Non-pigmented ciliary epithelial cell (primary cell): Measurements from ENCODE around the gene AMIGO1.
"Not testable (repeated sequence)": the region's sequence is repeated elsewhere in the genome, so short reads cannot be mapped to it uniquely, and the experiment has no call there.

ENCODE experiments used
- DNase-seq: peaks from one replicate; pipeline ENCODE4 v3.0.0-alpha.2; 2010; ENCODE audit warnings: low read depth

Gene AMIGO1

DNA sequence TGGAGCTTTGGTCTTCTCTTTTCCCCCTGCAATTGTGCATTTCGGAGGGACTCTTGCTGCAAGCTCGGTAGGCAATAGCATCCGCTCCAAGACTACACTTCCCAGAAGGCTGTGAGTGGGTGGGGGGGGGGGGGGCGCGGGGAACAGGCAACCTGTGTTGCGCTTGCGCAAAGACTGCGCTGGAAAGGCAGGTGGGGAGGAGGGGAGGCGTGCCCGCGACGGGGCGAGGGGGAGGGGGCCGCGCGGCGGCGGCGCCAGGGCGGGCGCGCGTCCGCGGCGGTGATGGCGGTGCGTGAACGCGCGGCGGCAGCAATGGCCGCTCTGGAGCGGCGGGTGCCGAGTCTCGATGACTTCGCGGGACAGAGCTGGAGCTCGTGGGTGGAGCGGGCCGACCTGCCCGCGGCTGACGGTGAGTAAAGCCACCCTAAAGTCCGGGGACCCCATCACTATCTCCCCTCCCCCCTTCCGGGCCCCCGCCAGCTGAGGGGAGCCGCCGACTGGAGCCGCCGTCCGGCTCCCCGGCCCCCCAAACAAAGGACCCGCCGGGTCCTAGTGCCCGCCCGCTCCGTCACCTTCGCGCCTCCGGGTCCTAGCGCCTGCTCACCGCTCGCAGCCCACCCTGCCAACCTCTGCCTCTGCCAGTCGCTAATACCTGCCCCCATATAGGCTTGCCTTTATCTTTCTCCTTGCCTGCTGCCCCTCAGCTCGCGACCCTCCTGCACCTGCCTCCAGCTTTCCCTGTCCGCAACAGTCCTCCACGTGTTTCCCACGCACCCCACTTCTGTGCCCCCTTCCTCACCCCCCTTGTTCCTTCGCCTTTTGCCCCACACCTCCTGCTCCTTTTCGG lies 25.6 kb downstream of the AMIGO1 start, which contains the start of gene ATXN7L2:
Gene ATXN7L2, plus strand, starts transcription at position 234 of the 847 bp plus-strand sequence. Its CDS starts 49 bp downstream, at position 283.
- no peak for DNase-seq

DNA sequence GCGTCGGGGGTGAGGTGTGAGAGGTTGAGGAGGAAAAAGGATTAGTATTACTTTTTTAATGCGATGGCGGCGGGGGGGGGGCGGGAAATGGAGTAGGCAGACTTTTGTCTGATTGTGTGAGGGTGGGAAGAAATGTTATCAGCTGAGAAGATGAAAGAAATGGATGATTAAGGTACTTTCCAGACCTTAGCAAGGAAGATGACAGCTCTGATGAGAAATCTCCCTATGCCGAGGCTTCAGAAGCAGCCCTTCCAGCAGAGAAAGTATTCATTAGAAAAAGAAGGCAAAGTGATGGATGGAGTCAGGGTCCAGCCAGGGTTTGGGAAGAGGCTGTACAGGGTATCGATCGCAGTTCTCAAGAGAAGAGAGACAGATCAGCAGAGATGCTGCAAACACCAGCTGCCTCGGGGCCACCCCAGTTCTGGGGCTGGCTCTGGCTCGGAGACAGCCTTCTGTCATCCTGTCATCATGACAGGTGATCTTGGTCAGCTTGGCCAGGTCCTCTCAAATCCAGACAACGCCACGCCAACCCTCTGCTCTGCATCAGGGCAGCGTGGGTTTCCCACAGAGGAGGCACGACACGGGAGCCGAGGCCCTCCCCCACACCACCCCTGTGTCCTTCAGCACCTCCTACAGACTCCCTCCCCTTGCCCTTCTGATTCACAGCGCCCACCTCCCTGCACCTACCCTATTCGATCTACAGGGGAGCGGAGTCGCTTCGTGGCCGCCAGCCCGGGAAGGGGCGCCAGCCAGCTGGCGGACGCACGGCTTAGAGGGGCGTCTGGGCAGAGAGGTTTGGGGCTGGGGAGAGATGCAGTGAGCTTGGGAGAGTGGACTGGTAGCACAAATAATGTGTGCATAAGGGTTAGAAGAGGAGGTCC lies 26.5 kb downstream of the AMIGO1 start:
- no peak for DNase-seq

DNA sequence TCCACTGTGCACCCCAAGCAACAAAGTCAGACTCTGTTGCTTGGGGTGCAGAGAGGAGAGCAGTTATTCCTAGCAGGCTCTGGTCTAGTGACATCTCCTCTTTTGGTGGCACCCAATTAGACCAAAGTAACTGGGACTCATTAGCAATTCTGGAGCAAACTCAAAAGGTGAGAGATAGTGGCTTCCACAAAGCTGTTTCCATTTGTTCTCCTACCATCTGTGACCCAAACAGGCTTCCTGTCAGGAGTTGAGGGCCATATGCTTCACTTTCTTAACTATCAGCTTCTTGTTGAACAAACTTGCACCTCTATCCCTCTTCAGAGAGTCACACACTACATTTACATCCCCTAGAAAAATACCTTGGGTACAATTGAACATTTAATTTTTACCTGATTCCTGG lies 27.3 kb downstream of the AMIGO1 start:
- no peak for DNase-seq

DNA sequence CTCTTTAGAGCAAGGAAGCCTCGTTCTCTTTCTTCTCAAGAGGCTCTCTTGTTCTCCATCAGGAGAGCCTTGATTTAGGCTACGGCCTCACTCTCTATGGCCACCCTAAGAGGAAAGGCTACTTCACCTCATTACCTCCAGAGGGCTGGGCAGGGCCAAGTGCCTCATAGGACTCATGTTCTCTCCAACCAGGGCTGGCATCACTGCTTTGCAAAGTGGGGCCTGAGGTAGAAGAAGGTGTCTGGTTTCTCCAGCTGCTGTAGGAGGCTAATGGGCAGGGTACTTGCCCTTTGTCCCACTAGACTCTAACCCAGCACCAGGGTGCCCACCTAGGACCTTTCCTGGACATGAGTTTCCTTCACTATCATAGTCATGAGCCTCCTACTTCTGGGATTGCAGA lies 27.9 kb downstream of the AMIGO1 start:
- no peak for DNase-seq

DNA sequence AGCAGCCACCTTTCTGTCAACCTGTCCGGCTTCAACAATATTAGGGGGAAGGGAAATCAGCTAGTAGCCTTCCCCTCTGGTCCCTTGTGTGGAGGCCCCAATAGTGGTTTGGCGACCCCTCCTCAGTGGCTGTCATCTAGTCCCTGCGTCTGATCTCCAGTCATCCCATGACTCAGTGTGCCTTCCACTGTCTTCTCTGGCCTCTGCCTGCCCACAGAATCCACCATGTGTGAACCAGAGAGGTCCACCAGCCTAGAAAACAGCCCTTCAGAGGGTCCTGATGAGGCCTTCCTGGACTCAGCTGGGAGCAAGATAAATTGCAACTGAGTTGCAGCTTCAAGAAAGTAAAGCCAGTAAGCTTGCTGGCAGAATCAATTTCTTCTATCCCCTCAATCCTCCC lies 29.6 kb downstream of the AMIGO1 start:
- no peak for DNase-seq

DNA sequence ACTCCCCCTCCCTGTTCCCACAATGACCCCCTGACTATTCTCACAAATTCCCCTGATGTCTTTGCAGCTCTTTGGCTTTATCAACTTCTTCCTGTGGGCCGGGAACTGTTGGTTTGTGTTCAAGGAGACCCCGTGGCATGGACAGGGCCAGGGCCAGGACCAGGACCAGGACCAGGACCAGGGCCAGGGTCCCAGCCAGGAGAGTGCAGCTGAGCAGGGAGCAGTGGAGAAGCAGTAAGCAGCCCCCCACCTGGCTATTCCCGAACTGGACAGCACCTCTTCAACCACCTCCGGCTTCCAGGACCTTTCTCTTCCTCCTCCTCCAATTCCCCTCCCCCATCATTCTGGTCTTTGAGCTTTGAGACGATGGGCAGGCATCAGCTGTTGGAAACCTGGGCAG lies 30.2 kb downstream of the AMIGO1 start:
- no peak for DNase-seq

DNA sequence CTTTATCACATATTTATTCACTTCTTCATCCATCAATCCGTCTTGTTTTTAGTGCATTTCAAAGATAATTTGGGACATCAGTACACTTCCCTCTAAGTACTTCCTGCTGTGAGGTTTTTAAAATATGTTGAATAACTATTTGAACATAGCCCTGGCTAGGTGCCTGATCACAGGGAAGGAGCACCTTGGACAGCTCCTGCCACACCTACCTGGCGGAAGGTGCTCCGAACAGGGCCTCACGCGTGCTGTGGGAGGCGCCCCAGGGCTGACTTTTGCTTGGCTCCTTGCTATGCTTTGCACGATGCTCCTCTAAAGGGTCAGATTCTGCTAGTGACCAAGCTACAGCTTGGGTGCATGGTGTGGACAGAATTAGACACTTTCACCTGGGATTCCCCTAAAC lies 30.7 kb downstream of the AMIGO1 start:
- no peak for DNase-seq

DNA sequence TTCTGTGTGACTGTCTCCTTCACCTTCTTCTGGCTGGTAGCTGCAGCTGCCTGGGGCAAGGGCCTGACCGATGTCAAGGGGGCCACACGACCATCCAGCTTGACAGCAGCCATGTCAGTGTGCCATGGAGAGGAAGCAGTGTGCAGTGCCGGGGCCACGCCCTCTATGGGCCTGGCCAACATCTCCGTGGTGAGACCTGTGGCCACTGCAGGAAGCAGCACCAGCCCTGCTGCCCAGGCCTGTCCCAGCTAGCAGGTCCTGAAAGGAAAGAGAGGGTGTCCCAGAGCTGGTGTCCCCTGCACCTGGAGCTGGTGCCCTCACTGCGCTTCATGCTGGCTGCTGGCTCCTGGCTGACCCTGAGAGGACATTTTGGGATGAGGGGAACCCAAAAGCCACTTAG lies 31.7 kb downstream of the AMIGO1 start:
- no peak for DNase-seq

DNA sequence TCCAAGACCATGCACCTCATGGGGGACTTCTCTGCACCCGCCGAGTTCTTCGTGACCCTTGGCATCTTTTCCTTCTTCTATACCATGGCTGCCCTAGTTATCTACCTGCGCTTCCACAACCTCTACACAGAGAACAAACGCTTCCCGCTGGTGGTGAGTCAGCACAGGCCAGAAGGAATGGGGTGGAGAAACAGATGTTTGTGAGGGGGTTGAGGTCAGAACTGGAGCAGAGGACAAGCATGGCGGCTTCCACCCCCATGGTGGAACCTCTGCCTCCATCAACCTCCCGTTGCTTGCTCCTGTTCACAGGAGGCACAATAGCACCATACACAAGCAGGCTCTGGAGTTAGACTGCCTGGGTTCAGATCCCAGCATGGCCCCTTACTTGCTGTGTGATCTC lies 32.7 kb downstream of the AMIGO1 start:
- DNase-seq: no peak

DNA sequence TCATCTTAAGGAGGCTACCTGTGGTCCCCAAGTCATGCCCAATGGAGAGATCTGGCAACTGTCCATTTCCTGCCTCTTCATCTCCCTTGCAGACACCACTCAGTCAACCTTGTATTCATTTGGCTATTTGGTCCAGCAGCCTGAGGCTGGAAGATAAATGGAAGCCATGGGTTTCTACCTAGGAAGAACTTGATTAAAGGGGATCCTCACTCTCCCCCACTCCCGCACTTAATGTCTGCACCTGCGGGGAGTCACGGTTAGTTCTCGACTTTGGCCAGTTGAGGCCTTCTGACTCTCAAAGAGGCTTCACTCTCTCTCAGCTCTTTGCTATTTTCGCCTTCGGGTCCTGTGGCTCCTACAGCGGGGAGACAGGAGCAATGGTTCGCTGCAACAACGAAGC lies 34.3 kb downstream of the AMIGO1 start:
- DNase-seq: no peak

DNA sequence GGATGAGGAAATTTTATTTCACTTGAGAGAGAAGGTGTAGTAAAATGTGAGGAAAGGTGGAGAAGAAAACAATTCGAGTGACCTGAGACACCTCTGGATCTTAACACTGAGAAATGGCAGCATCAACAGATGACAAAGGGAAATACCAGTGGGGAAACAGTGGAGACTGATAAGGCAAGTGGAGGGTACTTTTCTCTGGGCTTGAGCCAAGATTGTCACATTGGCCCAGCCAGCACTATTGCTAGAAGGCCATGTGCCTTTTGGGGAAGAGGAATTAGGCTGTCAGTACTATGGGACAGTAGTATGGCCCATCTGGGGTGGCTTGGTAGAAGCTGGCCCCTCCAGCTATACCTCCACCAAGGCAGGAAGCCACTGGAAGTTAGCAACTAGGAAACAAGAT lies 34.8 kb downstream of the AMIGO1 start:
- no peak for DNase-seq

DNA sequence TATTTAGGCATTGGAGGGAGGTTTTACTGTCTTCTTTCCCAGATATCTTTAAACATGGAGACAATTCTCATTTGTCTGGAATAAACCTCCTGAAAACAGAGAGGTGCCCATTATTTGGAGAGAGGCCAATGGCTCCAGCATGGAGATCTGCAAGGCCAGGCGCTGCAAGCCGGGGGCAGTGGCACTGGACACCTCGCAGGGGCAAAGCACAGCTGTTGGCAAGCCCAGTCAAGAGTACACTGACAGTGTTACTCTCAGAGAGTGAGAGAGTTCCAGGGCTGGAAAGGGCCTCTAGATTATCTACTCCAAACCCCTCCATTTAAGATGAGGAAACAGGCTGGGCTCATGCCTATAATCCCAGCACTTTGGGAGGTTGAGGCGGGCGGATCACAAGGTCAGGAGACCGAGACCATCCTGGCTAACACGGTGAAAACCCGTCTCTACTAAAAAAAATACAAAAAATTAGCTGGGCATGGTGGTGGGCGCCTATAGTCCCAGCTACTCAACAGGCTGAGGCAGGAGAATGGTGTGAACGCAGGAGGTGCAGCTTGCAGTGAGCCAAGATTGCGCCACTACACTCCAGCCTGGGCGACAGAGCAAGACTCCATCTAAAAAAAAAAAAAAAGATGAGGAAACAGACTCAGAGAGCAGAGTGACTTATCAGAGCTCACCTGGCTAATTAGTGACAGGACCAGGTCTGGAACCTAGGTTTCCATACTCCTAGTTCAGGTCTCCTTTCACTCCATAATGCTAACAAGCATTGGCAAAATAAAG lies 36.1 kb downstream of the AMIGO1 start:
- not testable (repeated sequence) for DNase-seq

DNA sequence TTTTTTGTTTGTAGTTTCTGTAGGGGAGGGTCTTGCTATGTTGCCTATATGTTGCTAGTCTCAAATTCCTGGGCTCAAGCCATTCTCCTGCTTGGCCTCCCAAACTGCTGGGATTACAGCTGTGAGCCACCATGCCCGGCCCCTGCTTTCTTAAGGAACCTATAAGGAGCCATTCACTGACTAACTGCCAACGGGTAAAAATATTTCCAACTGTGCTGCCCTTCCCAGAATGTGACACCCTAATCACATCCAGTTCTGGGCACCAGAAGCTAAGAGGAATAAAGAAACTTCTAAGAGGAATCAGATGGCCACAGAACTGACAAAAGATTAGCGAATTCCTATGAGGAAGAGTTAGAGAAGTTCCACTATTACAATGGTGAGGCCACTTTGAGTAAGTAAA lies 36.7 kb downstream of the AMIGO1 start:
- no peak for DNase-seq

DNA sequence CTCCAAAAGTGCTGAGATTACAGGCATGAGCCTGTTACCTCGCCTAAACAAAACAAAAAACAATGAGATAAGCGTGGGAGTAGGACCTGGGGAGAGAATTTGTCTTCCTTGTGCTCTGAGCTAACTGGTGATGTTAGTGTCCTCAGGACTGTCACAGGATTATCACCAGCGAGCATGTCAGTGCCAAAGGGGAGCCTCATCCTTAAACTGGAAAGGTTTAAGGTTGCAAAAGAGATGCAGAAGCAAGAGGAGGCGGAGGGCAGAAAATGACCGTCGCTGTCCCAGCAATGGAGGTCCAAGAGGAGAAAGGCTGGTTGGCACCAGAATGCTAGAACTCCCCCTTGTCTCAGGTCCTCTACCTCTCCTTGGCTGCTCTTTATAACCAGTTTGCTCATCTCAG lies 39.3 kb downstream of the AMIGO1 start:
- no peak for DNase-seq

DNA sequence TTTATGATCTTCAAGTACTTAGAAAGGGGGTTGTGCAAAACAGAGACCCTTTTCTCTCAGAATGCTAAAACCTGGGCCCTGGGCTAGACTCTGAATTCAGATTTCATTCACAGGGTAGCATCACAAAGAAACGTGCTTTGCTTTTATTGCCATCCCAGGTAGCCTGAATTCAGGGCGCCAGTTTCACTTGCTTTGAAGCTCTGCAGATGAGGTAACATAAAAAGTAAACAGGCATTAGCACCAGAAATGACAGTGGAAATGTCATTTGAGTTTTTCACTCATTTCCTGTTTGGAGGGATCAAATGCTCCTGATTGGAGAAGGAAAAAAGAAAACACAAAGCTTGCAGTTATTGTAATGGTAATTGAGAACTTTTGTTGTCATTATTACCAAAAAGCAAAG lies 40.6 kb downstream of the AMIGO1 start:
- DNase-seq: no peak

DNA sequence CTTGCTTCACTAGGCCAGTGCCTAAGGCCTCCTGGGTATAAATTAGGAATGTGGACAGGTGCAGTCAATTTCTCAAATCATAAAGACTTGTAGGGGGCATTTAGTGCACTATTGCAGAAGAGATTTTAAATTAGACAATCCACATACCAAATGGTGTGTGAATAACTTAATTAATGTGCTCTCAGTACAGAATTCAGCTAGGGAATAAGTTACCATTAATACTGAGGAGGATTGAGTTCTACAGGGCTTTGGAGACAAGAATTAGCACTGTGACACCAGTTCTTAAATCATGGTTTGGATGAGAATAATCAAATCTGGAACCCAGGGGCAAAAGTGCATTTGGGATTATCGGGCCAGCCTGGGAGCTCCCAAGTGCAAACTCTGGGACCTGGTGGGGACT lies 41.5 kb downstream of the AMIGO1 start:
- no peak for DNase-seq

DNA sequence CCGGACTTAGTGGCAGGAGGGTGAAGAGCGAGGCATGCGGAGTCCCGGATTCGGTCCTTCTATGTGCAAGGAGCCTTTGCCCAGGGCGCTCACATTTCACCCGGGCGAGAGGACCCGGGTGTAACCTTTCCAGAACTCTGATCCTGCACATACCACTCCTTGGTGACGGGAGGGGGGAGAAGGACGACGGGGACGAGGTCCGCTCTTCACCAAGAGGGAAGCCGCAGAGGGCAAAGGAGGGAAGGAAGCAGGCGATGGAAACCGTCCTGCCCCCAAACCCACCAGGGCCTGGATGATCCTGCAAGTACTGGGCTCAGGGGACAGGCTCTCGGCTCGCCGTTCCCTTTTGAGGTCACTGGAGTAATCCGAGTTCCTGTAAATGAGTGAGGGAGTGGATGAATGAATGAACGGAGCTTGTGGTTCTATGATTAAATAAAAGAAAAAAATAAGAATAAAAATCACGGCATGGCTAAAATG lies 42.2 kb downstream of the AMIGO1 start:
- no peak for DNase-seq

DNA sequence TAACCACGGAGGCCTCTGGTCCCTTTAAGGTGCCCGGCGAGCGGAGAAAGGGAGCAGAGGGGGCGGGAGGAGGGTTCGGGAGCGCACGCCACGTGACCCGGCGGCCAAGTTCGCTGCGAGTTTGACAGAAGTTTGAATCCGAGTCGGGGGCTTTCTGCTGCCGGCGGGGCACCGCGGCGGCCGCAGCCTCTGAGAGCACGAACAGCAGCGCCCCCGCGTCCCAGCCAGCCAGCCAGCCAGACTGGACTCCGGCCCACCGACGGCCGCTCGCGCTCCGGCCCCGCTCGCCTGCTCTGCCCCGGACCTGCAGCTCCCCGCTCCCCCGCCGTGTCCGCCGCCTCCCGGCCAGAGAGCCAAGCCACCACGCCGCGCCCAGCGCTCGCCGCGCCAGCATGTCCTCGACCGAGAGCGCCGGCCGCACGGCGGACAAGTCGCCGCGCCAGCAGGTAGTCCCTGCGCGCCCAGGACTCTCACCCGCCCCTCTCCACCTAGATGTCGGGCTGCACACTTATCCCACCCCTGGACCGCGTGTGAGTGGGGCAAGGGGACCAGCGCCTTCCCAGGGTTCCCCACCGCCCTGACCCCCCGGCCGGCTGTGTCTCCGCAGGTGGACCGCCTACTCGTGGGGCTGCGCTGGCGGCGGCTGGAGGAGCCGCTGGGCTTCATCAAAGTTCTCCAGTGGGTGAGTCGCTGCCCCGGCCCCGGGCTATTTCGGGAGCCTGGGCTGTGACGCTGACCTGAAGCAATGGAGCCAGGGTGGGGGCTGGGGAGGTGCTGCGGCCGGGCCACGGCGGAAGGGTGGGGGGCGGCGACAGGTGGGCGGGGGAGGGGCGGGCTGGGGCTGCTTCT lies 42.9 kb downstream of the AMIGO1 start, which contains the start of gene SYPL2:
Gene SYPL2, plus strand, starts transcription at position 95 of the 849 bp plus-strand sequence. Its CDS starts 298 bp downstream, at position 393.
- DNase-seq: no peak

DNA sequence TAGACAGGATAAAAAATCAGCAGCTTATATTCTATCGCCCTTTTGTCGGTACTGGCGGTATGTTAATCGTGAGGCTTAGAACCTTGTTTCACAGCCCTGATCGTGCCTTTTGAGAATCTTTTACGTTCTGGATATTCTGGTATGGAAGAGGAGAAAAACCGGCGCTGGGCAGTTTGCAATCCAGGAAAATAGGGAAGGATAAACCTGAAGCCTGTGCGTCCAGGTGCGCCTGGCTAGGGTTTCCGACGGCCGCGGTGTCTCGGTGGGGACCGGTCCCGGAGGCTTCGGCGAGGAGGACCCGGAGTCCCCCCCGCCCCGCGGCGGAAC lies 43.4 kb downstream of the AMIGO1 start:
- no peak for DNase-seq

DNA sequence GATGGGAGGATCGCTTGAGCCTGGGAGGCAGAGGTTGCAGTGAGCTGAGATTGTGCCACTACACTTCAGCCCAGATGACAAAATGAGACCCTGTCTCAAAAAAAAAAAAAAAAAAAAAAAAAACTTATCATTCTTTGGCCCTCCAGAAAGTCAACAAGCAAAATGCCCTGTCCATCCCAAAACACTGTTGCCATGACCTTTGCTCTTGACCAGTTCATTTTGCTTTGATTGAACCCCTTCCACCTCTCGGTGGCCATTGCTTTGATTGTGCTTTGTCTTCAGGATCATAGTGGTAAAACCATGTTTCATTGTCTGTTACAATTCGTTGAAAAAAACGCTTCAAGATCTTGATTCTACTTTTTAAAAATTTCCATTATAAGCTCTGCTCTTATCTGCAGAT lies 51.7 kb downstream of the AMIGO1 start:
- no peak for DNase-seq

DNA sequence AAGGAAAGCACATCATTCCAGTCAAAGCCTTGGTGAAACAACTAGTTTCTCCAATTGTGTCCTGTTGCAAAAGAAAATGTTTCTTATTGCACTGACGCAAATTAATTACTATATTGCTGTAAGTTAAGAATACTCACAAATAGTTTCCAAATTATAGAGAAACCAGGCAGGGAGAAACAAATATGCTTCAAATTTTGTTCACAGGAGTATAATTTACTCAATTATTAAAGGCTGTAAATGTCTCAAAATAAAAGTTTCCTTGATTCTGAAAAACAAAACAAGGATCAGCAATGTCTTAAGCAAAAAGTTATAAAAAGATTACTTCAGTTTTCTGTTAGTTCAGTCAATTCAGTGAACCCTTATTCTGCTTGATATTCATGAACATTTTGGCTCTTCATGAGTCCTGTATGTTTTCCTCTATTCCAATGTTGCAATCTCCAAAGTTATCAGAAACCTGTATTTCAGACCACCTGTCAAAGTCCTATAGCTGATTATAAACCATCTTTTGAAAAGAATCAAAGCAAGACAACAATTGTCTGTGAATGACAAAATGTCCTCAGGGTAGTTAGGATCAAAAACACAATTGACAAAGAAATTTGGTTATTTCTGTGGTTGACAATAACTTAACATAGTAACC lies 54.9 kb downstream of the AMIGO1 start:
- no peak for DNase-seq
